A549 (cell line): ENCODE measurements around the gene TENT5C. TPM values are rescaled to one million over a fixed set of nuclear protein-coding genes. Genes with fewer than 3 reads are reported as not detected.

ENCODE experiments used
- ATAC-seq, 2 experiments: fragments of 200-7000 bp in 1 of 2; fragments of >200 bp in 1 of 2; cut with Nextera tagmentation in 1 of 2; cut with Tn5 transposase in 1 of 2; 3 replicates each; pipeline versions ENCODE4 v1.8.0 to v1.9.1; 2018 to 2020; ENCODE audit warnings: mild to moderate bottlenecking in 1 of 2, moderate library complexity in 1 of 2
- CTCF ChIA-PET: fragments of 300-600 bp; sonication (Branson Sonifier 250); formaldehyde crosslinking; extraction: SDS; loops from one replicate; lab custom pipeline; 2021; ENCODE audit warnings: antibody characterized with exemption, inconsistent platforms; lab: Yijun Ruan, JAX
- POLR2A ChIA-PET: fragments of 350-600 bp; formaldehyde crosslinking; extraction: SDS; loops from one replicate; lab custom pipeline; 2021; ENCODE audit warnings: antibody characterized with exemption, inconsistent platforms; lab: Yijun Ruan, JAX
- DNase-seq, 2 experiments: peaks; one replicate each; pipeline versions ENCODE4 v3.0.0 to v3.0.0-alpha.2; 2011 to 2016; ENCODE audit warnings: low read depth in 1 of 2, low spot score in 1 of 2
- FAIRE-seq: peaks from 2 replicates; lab custom pipeline; 2011; peaks lifted over from hg19 to GRCh38; lab: Jason Lieb, UNC
- H3K27ac ChIP-seq, 2 experiments: fragments of >200 bp; sonication (Bioruptor Twin); formaldehyde crosslinking; 3 replicates each; pipeline ENCODE4 v1.5.1; 2016 to 2017
- H3K4me1 ChIP-seq: fragments of >200 bp; sonication (Bioruptor Twin); formaldehyde crosslinking; 3 replicates; pipeline ENCODE4 v1.6.1; 2016
- H3K4me2 ChIP-seq: fragments of >200 bp; sonication (Bioruptor Twin); formaldehyde crosslinking; 3 replicates; pipeline ENCODE4 v1.6.1; 2016
- H3K4me3 ChIP-seq: fragments of >200 bp; sonication (Bioruptor Twin); formaldehyde crosslinking; 3 replicates; pipeline ENCODE4 v1.5.1; 2016
- H3K9me3 ChIP-seq: fragments of >200 bp; sonication (Bioruptor Twin); formaldehyde crosslinking; 3 replicates; pipeline ENCODE4 v1.6.1; 2016
- BHLHE40 ChIP-seq: IDR thresholded peaks from 2 replicates; pipeline ENCODE4 v1.6.1; 2012; ENCODE audit warnings: low read depth, low read length, inconsistent platforms
- CHD2 ChIP-seq: fragments of 150-350 bp; IDR thresholded peaks from 2 replicates; pipeline ENCODE4 v1.6.1; 2014; ENCODE audit warnings: low read length; ENCODE audit not compliant: partially characterized antibody
- HEYL ChIP-seq: fragments of 250-450 bp; sonication (Bioruptor Pico); IDR thresholded peaks from 2 replicates; pipeline ENCODE4 v1.8.0; 2021; ENCODE audit warnings: mild to moderate bottlenecking, moderate library complexity
- KDM1A ChIP-seq: fragments of 200-600 bp; sonication (generic); IDR thresholded peaks from 2 replicates; pipeline ENCODE4 v1.6.1; 2016; ENCODE audit warnings: low read depth, mild to moderate bottlenecking
- NFE2L2 ChIP-seq: fragments of 150-350 bp; conservative IDR thresholded peaks from 2 replicates; pipeline ENCODE4 v1.6.1; 2014; ENCODE audit warnings: low read length
- POLR2AphosphoS2 ChIP-seq: conservative IDR thresholded peaks from 2 replicates; pipeline ENCODE4 v1.6.1; 2012; ENCODE audit warnings: low read length, improper control_type of control experiment, inconsistent platforms
- SMC3 ChIP-seq: fragments of >200 bp; sonication (Bioruptor Twin); formaldehyde crosslinking; IDR thresholded peaks from 3 replicates; pipeline ENCODE4 v1.6.1; 2018; ENCODE audit warnings: inconsistent platforms
- SREBF2 ChIP-seq: fragments of 450-650 bp; IDR thresholded peaks from 2 replicates; pipeline ENCODE4 v1.6.1; 2014; ENCODE audit warnings: mild to moderate bottlenecking, moderate library complexity
- TFCP2L1 ChIP-seq: fragments of 250-450 bp; sonication (Bioruptor Pico); IDR thresholded peaks from 2 replicates; pipeline ENCODE4 v1.5.0; 2021; ENCODE audit warnings: mild to moderate bottlenecking
- WGBS: methylation state at CpG from one replicate; pipeline ENCODE4 v1.1.6; 2017; ENCODE audit errors: missing lambda C conversion rate; 5-methylcytosine and 5-hydroxymethylcytosine counted together
- polyA plus RNA-seq, 4 experiments: library from polyadenylated mRNA; depleted of rRNA in 3 of 4; stranded (reverse); fragments of >200 nt; fragmentation: RNase III in 1 of 4; extraction: RNeasy Plus Mini Kit Qiagen cat#74134 plus additional on column Dnase treatment in 1 of 4; gene quantifications; 2 replicates in 3 of 4; 3 replicates in 1 of 4; pipeline ENCODE4 v1.2.3, GENCODE V29; 2011 to 2017
- TF ChIP-seq, protein P1 (sequence below): IDR thresholded peaks from 2 replicates; pipeline ENCODE4 v1.6.1; 2012
- TF ChIP-seq, protein P2 (sequence below): fragments of >200 bp; sonication (Bioruptor Twin); formaldehyde crosslinking; IDR thresholded peaks from 3 replicates; pipeline ENCODE4 v1.6.1; 2016
- TF ChIP-seq, protein P3 (sequence below): IDR thresholded peaks from 2 replicates; pipeline ENCODE4 v1.6.1; 2012; ENCODE audit warnings: low read depth, borderline replicate concordance
- TF ChIP-seq, protein P4 (sequence below): fragments of >200 bp; sonication (Bioruptor Twin); formaldehyde crosslinking; IDR thresholded peaks from 3 replicates; pipeline ENCODE4 v1.5.1; 2016
- TF ChIP-seq, protein P5 (sequence below): fragments of 250-450 bp; sonication (Bioruptor Pico); IDR thresholded peaks from 2 replicates; pipeline ENCODE4 v1.5.0; 2021; ENCODE audit warnings: mild to moderate bottlenecking, moderate library complexity, borderline replicate concordance

Gene TENT5C
- polyA plus RNA-seq, 2 of the 4 experiments (the other 2 are of a cell fraction): 0.14 to 0.17 TPM

DNA sequence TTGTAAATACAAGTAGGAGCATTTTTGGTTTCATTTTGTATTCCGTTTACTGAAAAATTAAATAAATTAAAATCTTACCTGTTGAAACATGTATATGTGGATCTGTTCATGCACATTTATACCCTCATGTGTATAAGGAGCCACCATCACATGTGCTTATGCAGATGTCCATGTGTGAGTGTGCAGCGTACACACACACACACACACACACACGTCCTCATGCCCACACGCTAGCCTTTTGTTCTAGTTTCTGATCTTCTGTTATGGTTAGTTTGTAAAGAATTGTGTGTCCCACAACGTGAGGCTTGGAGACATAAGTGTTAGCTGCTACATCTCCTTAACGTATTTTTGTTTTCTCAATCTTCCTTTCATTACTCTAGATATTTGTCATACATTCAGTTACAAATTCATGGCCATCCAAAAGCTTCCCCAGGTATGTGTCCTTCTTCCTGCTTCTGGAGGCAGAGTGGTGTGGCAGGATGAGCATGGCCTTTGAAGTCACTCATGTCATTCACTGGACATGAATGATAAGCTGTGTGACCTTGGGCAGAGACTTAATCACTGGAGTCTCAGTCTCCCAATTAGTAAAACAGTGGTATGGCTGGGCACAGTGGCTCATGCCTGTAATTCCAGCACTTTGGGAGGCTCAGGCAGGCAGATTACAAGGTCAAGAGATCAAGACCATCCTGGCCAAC lies 54.6 kb downstream of the TENT5C start:
- DNase-seq (no peak), ATAC-seq (no peak), FAIRE-seq (no peak)
- H3K4me2 ChIP-seq: no peak overlapping the region
- peaks cover 21% of the 10 kb centered on the region for H3K4me1 ChIP-seq
- H3K27ac ChIP-seq: no peak overlapping the region
- no peak overlapping the region for H3K4me3 ChIP-seq
- ChIA-PET CTCF (interaction anchor here (1.0 to 1.3 kb wide), 2 partner anchors 13 to 23 kb away, joined by 3 read pairs; no protein-coding TSS in a partner anchor), POLR2A (no interaction called here)
- TF ChIP-seq POLR2AphosphoS2 (no peak), SREBF2 (no peak), TFCP2L1 (CRISPR knock-in tag) (no peak)
- TF ChIP-seq, protein P1, sequence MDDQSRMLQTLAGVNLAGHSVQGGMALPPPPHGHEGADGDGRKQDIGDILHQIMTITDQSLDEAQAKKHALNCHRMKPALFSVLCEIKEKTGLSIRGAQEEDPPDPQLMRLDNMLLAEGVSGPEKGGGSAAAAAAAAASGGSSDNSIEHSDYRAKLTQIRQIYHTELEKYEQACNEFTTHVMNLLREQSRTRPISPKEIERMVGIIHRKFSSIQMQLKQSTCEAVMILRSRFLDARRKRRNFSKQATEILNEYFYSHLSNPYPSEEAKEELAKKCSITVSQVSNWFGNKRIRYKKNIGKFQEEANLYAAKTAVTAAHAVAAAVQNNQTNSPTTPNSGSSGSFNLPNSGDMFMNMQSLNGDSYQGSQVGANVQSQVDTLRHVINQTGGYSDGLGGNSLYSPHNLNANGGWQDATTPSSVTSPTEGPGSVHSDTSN: no peak
- TF ChIP-seq, protein P2, sequence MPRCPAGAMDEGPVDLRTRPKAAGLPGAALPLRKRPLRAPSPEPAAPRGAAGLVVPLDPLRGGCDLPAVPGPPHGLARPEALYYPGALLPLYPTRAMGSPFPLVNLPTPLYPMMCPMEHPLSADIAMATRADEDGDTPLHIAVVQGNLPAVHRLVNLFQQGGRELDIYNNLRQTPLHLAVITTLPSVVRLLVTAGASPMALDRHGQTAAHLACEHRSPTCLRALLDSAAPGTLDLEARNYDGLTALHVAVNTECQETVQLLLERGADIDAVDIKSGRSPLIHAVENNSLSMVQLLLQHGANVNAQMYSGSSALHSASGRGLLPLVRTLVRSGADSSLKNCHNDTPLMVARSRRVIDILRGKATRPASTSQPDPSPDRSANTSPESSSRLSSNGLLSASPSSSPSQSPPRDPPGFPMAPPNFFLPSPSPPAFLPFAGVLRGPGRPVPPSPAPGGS: no peak
- WGBS: 61% methylated on average over 6 of the region's 6 CpGs
- H3K9me3 ChIP-seq: no peaks in the 10 kb centered on the region

DNA sequence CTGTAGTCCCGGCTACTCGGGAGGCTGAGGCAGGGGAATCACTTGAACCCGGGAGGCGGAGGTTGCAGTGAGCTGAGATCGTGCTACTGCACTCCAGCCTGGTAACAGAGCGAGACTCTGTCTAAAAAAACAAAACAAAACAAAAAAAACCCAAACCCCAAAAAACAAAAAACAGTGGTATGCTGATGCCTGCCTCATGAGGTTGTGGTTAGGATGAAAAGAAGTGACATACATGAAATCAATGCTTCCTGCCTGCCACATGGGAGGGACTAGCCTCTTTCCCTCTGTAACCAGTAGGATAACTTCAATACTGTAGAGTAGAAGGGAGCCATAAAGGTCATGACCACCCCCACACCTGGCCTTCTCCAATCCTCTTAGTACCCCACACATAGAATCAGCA lies 55.2 kb downstream of the TENT5C start:
- FAIRE-seq: no peak
- POLR2A ChIA-PET: no interaction called here
- H3K9me3 ChIP-seq: no peaks in the 10 kb centered on the region

DNA sequence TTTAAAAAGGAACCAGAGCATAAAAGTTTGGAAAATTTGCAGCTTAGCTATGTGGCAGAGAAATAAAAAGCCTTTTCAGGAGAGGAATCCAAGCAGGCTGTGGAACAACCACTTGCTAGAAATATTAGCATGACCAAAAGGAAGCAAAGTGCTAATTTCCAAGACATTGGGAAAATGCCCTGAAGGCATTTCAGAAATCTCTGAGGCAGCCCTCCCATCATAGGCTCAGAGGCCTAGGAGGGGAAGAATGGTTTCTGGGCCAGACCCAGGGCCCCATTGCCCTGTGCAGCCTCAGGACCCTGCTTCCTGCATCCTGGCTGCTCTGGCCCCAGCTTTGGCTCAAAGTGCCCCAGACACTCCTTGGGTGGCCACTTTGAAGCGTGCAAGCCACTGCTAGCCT lies 56.8 kb downstream of the TENT5C start:
- CTCF ChIA-PET: no interaction called here
- H3K4me2 ChIP-seq: no peak overlapping the region
- DNase-seq (no peak), ATAC-seq (no peak), FAIRE-seq (no peak)
- POLR2A ChIA-PET: no interaction called here
- no peak overlapping the region for H3K27ac ChIP-seq
- TF ChIP-seq, protein P3, sequence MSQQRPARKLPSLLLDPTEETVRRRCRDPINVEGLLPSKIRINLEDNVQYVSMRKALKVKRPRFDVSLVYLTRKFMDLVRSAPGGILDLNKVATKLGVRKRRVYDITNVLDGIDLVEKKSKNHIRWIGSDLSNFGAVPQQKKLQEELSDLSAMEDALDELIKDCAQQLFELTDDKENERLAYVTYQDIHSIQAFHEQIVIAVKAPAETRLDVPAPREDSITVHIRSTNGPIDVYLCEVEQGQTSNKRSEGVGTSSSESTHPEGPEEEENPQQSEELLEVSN: no peak
- no peaks in the 10 kb centered on the region for H3K9me3 ChIP-seq
- WGBS: no CpG with 5 or more reads among the region's 1 CpG
- no peaks in the 10 kb centered on the region for H3K4me1 ChIP-seq
- H3K4me3 ChIP-seq: no peak overlapping the region

More for the DNA sequence above, 55.2 kb downstream of the TENT5C start:
- DNase-seq (no peak), ATAC-seq (no peak)
- CTCF ChIA-PET: no interaction called here
- TF ChIP-seq NFE2L2 (no peak), BHLHE40 (no peak), HEYL (CRISPR knock-in tag) (no peak), KDM1A (no peak), SMC3 (no peak), CHD2 (no peak)
- TF ChIP-seq, protein P4, sequence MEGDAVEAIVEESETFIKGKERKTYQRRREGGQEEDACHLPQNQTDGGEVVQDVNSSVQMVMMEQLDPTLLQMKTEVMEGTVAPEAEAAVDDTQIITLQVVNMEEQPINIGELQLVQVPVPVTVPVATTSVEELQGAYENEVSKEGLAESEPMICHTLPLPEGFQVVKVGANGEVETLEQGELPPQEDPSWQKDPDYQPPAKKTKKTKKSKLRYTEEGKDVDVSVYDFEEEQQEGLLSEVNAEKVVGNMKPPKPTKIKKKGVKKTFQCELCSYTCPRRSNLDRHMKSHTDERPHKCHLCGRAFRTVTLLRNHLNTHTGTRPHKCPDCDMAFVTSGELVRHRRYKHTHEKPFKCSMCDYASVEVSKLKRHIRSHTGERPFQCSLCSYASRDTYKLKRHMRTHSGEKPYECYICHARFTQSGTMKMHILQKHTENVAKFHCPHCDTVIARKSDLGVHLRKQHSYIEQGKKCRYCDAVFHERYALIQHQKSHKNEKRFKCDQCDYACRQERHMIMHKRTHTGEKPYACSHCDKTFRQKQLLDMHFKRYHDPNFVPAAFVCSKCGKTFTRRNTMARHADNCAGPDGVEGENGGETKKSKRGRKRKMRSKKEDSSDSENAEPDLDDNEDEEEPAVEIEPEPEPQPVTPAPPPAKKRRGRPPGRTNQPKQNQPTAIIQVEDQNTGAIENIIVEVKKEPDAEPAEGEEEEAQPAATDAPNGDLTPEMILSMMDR: no peak
- TF ChIP-seq, protein P5, sequence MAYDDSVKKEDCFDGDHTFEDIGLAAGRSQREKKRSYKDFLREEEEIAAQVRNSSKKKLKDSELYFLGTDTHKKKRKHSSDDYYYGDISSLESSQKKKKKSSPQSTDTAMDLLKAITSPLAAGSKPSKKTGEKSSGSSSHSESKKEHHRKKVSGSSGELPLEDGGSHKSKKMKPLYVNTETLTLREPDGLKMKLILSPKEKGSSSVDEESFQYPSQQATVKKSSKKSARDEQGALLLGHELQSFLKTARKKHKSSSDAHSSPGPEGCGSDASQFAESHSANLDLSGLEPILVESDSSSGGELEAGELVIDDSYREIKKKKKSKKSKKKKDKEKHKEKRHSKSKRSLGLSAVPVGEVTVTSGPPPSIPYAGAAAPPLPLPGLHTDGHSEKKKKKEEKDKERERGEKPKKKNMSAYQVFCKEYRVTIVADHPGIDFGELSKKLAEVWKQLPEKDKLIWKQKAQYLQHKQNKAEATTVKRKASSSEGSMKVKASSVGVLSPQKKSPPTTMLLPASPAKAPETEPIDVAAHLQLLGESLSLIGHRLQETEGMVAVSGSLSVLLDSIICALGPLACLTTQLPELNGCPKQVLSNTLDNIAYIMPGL (CRISPR knock-in tag): no peak
- WGBS: 80% methylated on average over 6 of the region's 6 CpGs
- Histone ChIP-seq H3K27ac (no peak overlapping the region), H3K4me3 (no peak overlapping the region), H3K4me2 (no peak overlapping the region), H3K4me1 (peaks cover 15% of the 10 kb centered on the region)
